Erythroblast (primary cell): ENCODE data around the gene KISS1R.

ENCODE experiments used
- GATA1 ChIP-seq: IDR thresholded peaks from 2 replicates; pipeline ENCODE4 v1.6.1; 2011; ENCODE audit warnings: low read depth, mild to moderate bottlenecking, control low read depth, low read length, moderate library complexity
- POLR2A ChIP-seq: IDR thresholded peaks from 2 replicates; pipeline ENCODE4 v1.6.1; 2011; ENCODE audit warnings: mild to moderate bottlenecking, low read length

DNA sequence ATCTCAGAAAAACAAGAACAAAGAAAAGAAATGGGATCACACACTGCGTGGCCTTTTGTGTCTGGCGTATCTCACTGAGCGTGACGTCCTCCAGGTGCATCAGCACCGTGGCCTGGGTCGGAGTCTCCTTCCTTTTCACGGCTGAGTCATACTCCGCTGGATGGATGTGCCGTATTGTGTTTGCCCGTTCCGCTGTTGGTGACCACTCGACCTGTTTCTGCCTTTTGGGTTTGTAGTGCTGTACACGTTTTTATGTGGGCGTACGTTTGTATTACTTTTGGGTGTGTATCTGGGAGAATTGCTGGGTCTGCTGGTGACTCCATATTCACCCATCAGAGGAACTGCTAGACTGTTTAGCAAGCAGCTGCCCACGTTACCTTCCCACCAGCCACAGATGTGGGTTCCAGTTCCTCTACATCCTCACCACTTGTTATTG lies 20.1 kb downstream of the KISS1R start:
- TF ChIP-seq POLR2A (no peak), GATA1 (no peak)
